ENCODE measurements around the gene GMCL1. TPM values are rescaled to one million over a fixed set of nuclear protein-coding genes. Genes with fewer than 3 reads are reported as not detected.

The GMCL1 gene, protein sequence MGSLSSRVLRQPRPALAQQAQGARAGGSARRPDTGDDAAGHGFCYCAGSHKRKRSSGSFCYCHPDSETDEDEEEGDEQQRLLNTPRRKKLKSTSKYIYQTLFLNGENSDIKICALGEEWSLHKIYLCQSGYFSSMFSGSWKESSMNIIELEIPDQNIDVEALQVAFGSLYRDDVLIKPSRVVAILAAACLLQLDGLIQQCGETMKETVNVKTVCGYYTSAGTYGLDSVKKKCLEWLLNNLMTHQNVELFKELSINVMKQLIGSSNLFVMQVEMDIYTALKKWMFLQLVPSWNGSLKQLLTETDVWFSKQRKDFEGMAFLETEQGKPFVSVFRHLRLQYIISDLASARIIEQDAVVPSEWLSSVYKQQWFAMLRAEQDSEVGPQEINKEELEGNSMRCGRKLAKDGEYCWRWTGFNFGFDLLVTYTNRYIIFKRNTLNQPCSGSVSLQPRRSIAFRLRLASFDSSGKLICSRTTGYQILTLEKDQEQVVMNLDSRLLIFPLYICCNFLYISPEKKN
- total RNA-seq (2014; rRNA removed; shearing (Covaris generic)) = 11.5 and 12.7 TPM in 2 replicates

DNA sequence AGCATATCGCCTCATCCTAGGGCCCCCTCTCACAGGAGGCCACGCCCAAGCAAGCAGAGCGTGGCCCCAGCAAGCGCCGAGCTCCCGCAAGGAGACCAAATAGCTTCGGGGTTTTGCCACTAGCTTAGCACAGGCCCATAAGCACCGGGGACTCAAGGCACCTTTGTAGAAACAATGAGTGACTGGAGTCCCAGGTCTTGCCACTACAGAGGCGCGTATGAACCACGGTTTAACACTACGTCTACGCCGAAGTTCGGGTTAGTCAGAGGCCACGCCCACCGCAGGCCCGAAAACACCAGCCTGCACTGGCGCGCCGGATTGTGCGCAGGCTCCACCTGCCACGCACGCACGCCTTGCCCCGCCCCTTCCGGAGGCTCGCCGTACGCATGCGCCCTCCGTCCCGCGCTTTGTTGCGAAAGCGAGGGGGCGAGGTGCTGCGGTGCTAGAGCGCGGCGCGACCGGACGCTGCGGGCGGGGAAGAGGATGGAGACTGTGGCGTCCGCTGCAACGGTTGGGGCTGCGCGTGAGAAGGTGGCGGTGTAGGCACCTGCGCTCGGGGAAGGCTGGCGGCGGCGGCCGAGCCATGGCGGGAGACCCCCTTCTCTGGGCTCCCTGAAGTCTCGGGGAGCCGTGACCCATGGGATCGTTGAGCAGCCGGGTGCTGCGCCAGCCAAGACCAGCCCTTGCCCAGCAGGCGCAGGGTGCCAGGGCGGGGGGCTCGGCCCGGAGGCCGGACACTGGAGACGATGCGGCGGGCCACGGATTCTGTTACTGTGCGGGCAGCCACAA is at the start of gene GMCL1:
Gene GMCL1, plus strand, starts transcription at position 405 of the 789 bp plus-strand sequence. Its CDS starts 233 bp downstream, at position 638.

DNA sequence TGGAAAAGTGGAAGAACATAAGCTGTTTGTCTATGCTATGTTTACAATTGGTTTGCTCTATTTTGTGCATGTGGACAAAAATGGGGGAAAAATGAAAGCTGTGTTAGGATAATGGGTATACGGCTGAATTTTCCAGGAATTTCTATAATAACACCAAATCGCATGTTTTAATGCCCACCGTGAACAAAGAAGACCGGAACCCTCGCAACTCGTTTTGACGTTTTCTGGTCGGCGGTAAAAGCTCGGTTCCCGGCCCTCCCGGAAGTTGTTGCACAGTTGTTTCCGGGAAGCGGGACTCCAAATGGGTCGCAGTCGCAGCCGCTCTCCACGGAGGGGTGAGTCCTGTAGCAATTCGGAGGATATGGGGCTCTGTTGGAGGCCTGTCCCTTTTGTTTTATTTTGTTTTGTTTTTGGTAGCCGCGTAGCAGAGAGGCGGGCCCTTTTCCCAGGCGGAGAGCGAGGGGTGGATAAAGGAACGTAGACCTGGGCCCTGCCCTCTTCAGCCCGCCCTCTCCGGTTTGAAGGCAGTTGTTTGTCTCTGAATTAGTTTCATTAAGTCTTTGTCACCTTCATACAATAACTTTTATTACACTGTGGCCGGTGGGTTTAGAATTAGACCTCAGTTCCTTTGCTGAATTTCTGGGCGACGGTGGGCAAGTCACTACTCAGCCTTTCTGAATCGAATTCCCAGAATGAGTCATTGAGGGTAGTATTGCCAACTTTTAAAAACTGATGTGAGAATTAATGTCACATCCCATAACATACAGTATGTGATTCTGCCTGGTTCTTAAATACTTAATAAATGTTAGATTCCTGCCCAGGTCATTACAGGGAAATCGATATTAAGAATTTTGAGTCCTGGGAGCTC is 64.5 kb downstream of the GMCL1 start, which contains the start of gene SNRNP27:
Gene SNRNP27, plus strand, starts transcription at position 273 of the 868 bp plus-strand sequence. Its CDS starts 29 bp downstream, at position 302.

DNA sequence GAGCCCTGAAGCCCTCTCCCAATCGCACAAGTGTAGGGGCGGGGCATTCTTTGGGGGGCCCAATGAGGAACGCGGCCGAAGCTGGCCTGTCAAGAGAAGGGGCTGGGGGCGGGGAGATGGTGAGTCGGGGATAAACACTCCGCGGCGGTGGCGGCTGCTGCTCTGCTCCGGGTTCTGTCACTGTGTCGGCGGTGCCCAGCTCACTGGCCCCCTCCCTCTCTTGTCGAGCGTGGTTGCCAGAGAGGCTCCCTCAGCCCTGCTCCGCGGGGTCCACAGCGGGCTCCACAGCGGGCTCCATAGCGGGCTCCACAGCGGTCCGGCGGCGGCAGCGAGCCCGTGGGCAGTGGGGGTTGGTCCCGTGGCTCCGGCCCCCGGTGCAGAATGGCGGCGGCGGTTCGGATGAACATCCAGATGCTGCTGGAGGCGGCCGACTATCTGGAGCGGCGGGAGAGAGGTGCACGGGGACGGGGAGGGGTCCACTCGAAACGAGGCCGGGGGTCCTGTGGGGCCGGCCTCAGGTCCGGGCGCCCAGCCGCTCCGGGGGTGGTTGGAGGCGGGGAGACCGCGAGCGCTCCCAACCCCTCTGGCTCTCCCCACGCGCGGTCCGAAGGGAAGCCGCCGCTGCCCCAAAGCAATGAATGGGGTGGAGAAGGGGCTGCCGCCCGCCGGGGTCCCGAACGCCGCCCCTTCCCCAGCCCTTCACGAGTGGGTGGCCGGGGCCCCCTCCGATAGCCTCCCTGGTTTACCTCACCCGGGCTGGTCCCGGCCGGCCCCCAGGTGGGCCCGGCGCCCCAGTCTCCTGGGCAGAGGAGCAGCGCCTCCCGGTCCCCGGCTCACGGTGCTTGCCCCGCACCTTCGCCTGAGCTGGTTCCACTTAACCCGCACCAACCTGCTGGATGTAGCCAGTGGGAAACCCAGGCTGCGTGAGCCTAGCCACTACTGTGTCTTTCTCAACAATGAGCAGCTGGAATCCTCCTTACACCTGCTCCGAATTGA is 85.8 kb downstream of the GMCL1 start, which contains the start of gene MXD1:
Gene MXD1, plus strand, starts transcription at position 160 of the 996 bp plus-strand sequence. Its CDS starts 222 bp downstream, at position 382.

Small RNAs within 50 kb of the gene (small RNA-seq; reads per million reads assigned to genes)
- not detected for gene RPL23AP92

Other genes starting within 250 kb of the GMCL1 start
- gene AAK1, start 185.9 kb upstream of the GMCL1 start, total RNA-seq (2014; rRNA removed; shearing (Covaris generic)) = 20.8 and 24.5 TPM in 2 replicates
- 29.4 and 34.4 TPM in 2 replicates for gene ANXA4, start 87.5 kb upstream of the GMCL1 start, total RNA-seq (2014; rRNA removed; shearing (Covaris generic))
- gene SNRNP27, start 64.3 kb downstream of the GMCL1 start, total RNA-seq (2014; rRNA removed; shearing (Covaris generic)) = 53.8 and 56.6 TPM in 2 replicates
- 6.3 and 8.0 TPM in 2 replicates for gene MXD1, start 85.4 kb downstream of the GMCL1 start, total RNA-seq (2014; rRNA removed; shearing (Covaris generic))
- 0.34 and 0.61 TPM in 2 replicates for gene ASPRV1, start 132.0 kb downstream of the GMCL1 start, total RNA-seq (2014; rRNA removed; shearing (Covaris generic))